Lung (tissue), 12 donors: ENCODE measurements around the gene GNPAT. TPM values are rescaled to one million over a fixed set of nuclear protein-coding genes. Genes with fewer than 3 reads are reported as not detected.

ENCODE experiments used
- ATAC-seq: fragments of 200-7000 bp; cut with Tn5 transposase; one replicate; pipeline ENCODE4 v1.9.1; 2020; ENCODE audit warnings: moderate number of reproducible peaks; ENCODE audit not compliant: insufficient read depth, low FRiP score
- DNase-seq, 3 donors: peaks; one replicate each; pipeline ENCODE4 v3.0.0-alpha.2; 2013 to 2017
- H3K27ac ChIP-seq, 2 donors: one replicate each; pipeline ENCODE4 v1.5.1; 2013; ENCODE audit warnings: mild to moderate bottlenecking in 2 of 2, moderate library complexity in 2 of 2, control low read depth in 1 of 2, inconsistent platforms in 1 of 2, low read depth in 1 of 2, low read length in 1 of 2
- H3K27me3 ChIP-seq, 3 donors: one replicate each; pipeline ENCODE4 v1.5.1; 2013; ENCODE audit warnings: low read length in 2 of 3; ENCODE audit not compliant: control insufficient read depth in 3 of 3, insufficient read depth in 3 of 3
- H3K36me3 ChIP-seq, 4 donors: one replicate each; pipeline ENCODE4 v1.5.1; 2013; ENCODE audit warnings: low read length in 4 of 4, mild to moderate bottlenecking in 1 of 4, moderate library complexity in 1 of 4; ENCODE audit not compliant: control insufficient read depth in 4 of 4, insufficient read depth in 4 of 4
- H3K4me1 ChIP-seq, 5 donors: one replicate each; pipeline ENCODE4 v1.5.1; 2013; ENCODE audit warnings: low read length in 5 of 5, mild to moderate bottlenecking in 2 of 5, moderate library complexity in 1 of 5; ENCODE audit not compliant: control insufficient read depth in 5 of 5, insufficient read depth in 5 of 5
- H3K4me3 ChIP-seq: one replicate; pipeline ENCODE4 v1.5.1; 2013; ENCODE audit warnings: mild to moderate bottlenecking, control low read depth, moderate library complexity
- H3K9ac ChIP-seq, 2 donors: one replicate each; pipeline ENCODE4 v1.5.1; 2013; ENCODE audit warnings: low read length in 2 of 2, control low read depth in 1 of 2; ENCODE audit not compliant: insufficient read depth in 1 of 2
- H3K9me3 ChIP-seq, 4 donors: one replicate each; pipeline ENCODE4 v1.5.1; 2013; ENCODE audit warnings: low read length in 3 of 4, mild to moderate bottlenecking in 1 of 4, moderate library complexity in 1 of 4; ENCODE audit not compliant: control insufficient read depth in 4 of 4, insufficient read depth in 3 of 4
- CTCF ChIP-seq: IDR thresholded peaks from 2 replicates; pipeline ENCODE4 v1.5.1; 2012; ENCODE audit warnings: mild to moderate bottlenecking; ENCODE audit errors: control extremely low read depth, extremely low read depth
- WGBS, 2 donors: extraction: QIAGEN DNeasy Blood & Tissue Kit; methylation state at CpG; one replicate each; pipeline ENCODE4 v1.1.7; 2013; 5-methylcytosine and 5-hydroxymethylcytosine counted together
- polyA plus RNA-seq, 2 donors: library from polyadenylated mRNA; stranded (reverse); fragments of 200-250 nt; gene quantifications; one replicate each; pipeline ENCODE4 v1.2.1, GENCODE V29; 2013
- total RNA-seq, 2 donors: library from RNA; depleted of rRNA in 1 of 2; stranded (reverse); fragments of >200 nt in 1 of 2; gene quantifications; one replicate each; pipeline ENCODE4 v1.2.1, GENCODE V29; 2014 to 2021
- donor health status: control.
- donor health status: control.
- donor health status: Bipolar disorder and iron deficiency.
- donor health status: healthy.
- donor health status: DM: yes; HTN: yes; CAD: no.

The GNPAT gene
- total and polyA plus RNA-seq, 4 donors = 24.6 to 50.5 (median 37.1) TPM

- no peak for DNase-seq
- no peak overlapping the region for H3K9ac ChIP-seq
- WGBS, 2 donors = 60 to 68% methylated on average over 8 of the region's 8 CpGs
- no peaks in the 10 kb centered on the region for H3K9me3 ChIP-seq
- no peak for TF ChIP-seq CTCF
- no peak overlapping the region for H3K4me3 ChIP-seq
- no peak overlapping the region for H3K27ac ChIP-seq
- H3K4me1 ChIP-seq = peaks cover 0 to 9% (median 0%) of the 10 kb centered on the region in 5 donors
- no peak for ATAC-seq
- H3K36me3 ChIP-seq = no peaks in the 10 kb centered on the region
- peaks cover 0 to 3% (median 2%) of the 10 kb centered on the region in 3 donors for H3K27me3 ChIP-seq
Measured at GRCh38 chr1:231206856-231207255, 34.2 kb upstream of the GNPAT start.

GRCh38 chr1:231207437-231207836, 33.6 kb upstream of the GNPAT start:
- H3K36me3 ChIP-seq = no peaks in the 10 kb centered on the region
- H3K27ac ChIP-seq = no peak overlapping the region
- no peak overlapping the region for H3K9ac ChIP-seq
- no peak for DNase-seq
- no peaks in the 10 kb centered on the region for H3K9me3 ChIP-seq
- peaks cover 0 to 2% (median 0%) of the 10 kb centered on the region in 3 donors for H3K27me3 ChIP-seq
- WGBS, 2 donors = 71 to 82% methylated on average over 3 of the region's 3 CpGs
- H3K4me1 ChIP-seq = peaks cover 0 to 9% (median 0%) of the 10 kb centered on the region in 5 donors
- no peak for ATAC-seq
- TF ChIP-seq CTCF = no peak
- no peak overlapping the region for H3K4me3 ChIP-seq

GRCh38 chr1:231208980-231209379, 32.0 kb upstream of the GNPAT start:
- Histone ChIP-seq H3K9ac (no peak overlapping the region), H3K27me3 (no peaks in the 10 kb centered on the region), H3K36me3 (no peaks in the 10 kb centered on the region), H3K4me3 (no peak overlapping the region), H3K4me1 (peaks cover 0 to 9% (median 0%) of the 10 kb centered on the region in 5 donors), H3K9me3 (no peaks in the 10 kb centered on the region), H3K27ac (no peak overlapping the region)
- TF ChIP-seq CTCF = no peak
- ATAC-seq (no peak), DNase-seq (no peak)
- 94 to 96% methylated on average over 14 of the region's 14 CpGs for WGBS, 2 donors

GRCh38 chr1:231209531-231209930, 31.5 kb upstream of the GNPAT start:
- TF ChIP-seq CTCF = no peak
- 89 to 96% methylated on average over 5 of the region's 5 CpGs for WGBS, 2 donors
- H3K27ac ChIP-seq = no peak overlapping the region
- no peak overlapping the region for H3K4me3 ChIP-seq
- no peaks in the 10 kb centered on the region for H3K9me3 ChIP-seq
- H3K36me3 ChIP-seq = no peaks in the 10 kb centered on the region
- no peak for DNase-seq
- peaks cover 0 to 9% (median 0%) of the 10 kb centered on the region in 5 donors for H3K4me1 ChIP-seq
- ATAC-seq = no peak
- no peaks in the 10 kb centered on the region for H3K27me3 ChIP-seq
- no peak overlapping the region for H3K9ac ChIP-seq
